HepG2 (cell line): Measurements from ENCODE around the gene GRM4. TPM values are rescaled to one million over a fixed set of nuclear protein-coding genes. Genes with fewer than 3 reads are reported as not detected.

Experiments
- BORCS8-MEF2B ChIP-seq: sonication (generic); formaldehyde crosslinking; IDR thresholded peaks from 2 replicates; pipeline ENCODE4 v1.8.0; 2022; ENCODE audit warnings: mild to moderate bottlenecking, missing genetic modification reagents
- CEBPB ChIP-seq: IDR thresholded peaks from 2 replicates; pipeline ENCODE4 v1.6.1; 2011; ENCODE audit warnings: low read depth, low read length, improper control_type of control experiment, borderline replicate concordance
- HMGXB4 ChIP-seq, 2 experiments: sonication (generic) in 1 of 2; formaldehyde crosslinking in 1 of 2; IDR thresholded peaks; 2 replicates each; pipeline versions ENCODE4 v1.4.0 to v1.6.1; 2018 to 2020; ENCODE audit warnings: missing genetic modification reagents in 2 of 2, borderline replicate concordance in 1 of 2, low read depth in 1 of 2, mild to moderate bottlenecking in 1 of 2, missing biosample characterization in 1 of 2
- IRF1 ChIP-seq: sonication (generic); formaldehyde crosslinking; IDR thresholded peaks from 2 replicates; pipeline ENCODE4 v1.4.0; 2020; ENCODE audit warnings: low read depth, mild to moderate bottlenecking, missing genetic modification reagents
- MAZ ChIP-seq, 2 experiments: sonication (generic) in 1 of 2; formaldehyde crosslinking in 1 of 2; IDR thresholded peaks; 2 replicates each; pipeline versions ENCODE4 v1.5.0 to v1.6.1; 2012 to 2020; ENCODE audit warnings: low read depth in 2 of 2, mild to moderate bottlenecking in 2 of 2, borderline replicate concordance in 1 of 2, improper control_type of control experiment in 1 of 2, low read length in 1 of 2, missing genetic modification reagents in 1 of 2, moderate library complexity in 1 of 2
- MXD4 ChIP-seq: IDR thresholded peaks from 2 replicates; pipeline ENCODE4 v1.6.1; 2016; ENCODE audit warnings: mild to moderate bottlenecking, missing biosample characterization, missing genetic modification reagents
- STAT6 ChIP-seq: sonication (generic); formaldehyde crosslinking; IDR thresholded peaks from 2 replicates; pipeline ENCODE4 v1.4.0; 2020; ENCODE audit warnings: missing genetic modification reagents, mild to moderate bottlenecking, borderline replicate concordance
- TOPORS ChIP-seq: sonication (generic); formaldehyde crosslinking; IDR thresholded peaks from 2 replicates; pipeline ENCODE4 v1.8.0; 2023; ENCODE audit warnings: mild to moderate bottlenecking, missing genetic modification reagents
- TRIM24 ChIP-seq: sonication (generic); formaldehyde crosslinking; IDR thresholded peaks from 2 replicates; pipeline ENCODE4 v1.8.0; 2022; ENCODE audit warnings: mild to moderate bottlenecking, missing genetic modification reagents
- ZBTB21 ChIP-seq: sonication (generic); formaldehyde crosslinking; IDR thresholded peaks from 2 replicates; pipeline ENCODE4 v1.4.0; 2020; ENCODE audit warnings: missing genetic modification reagents
- ZNF264 ChIP-seq: sonication (generic); formaldehyde crosslinking; IDR thresholded peaks from 2 replicates; pipeline ENCODE4 v1.4.0; 2020; ENCODE audit warnings: missing genetic modification reagents
- ZNF33B ChIP-seq: sonication (generic); formaldehyde crosslinking; IDR thresholded peaks from 2 replicates; pipeline ENCODE4 v1.5.1; 2020; ENCODE audit warnings: mild to moderate bottlenecking, missing genetic modification reagents
- ZNF512 ChIP-seq: sonication (generic); formaldehyde crosslinking; IDR thresholded peaks from 2 replicates; pipeline ENCODE4 v1.4.0; 2020; ENCODE audit warnings: mild to moderate bottlenecking, missing genetic modification reagents
- ZNF644 ChIP-seq: IDR thresholded peaks from 2 replicates; pipeline ENCODE4 v1.6.1; 2016; ENCODE audit warnings: low read depth
- ZNF780A ChIP-seq: sonication (generic); formaldehyde crosslinking; IDR thresholded peaks from 2 replicates; pipeline ENCODE4 v1.8.0; 2022; ENCODE audit warnings: mild to moderate bottlenecking, missing genetic modification reagents, moderate library complexity
- polyA plus RNA-seq, 8 experiments: library from polyadenylated mRNA; depleted of rRNA in 3 of 8; stranded (reverse) in 7 of 8; unstranded in 1 of 8; fragments of >200 nt; fragmentation: Illumina TruSeq in 4 of 8; extraction: Trizol in 4 of 8; gene quantifications; 2 replicates each; pipeline versions ENCODE4 v1.2.1 to v1.2.3, GENCODE V29; 2011 to 2016; ENCODE audit warnings: low read depth in 4 of 8, missing spikeins in 1 of 8, mixed read lengths in 1 of 8; ENCODE audit not compliant: insufficient read depth in 1 of 8
- total RNA-seq, 5 experiments: library from RNA; depleted of rRNA; stranded (reverse); fragments of >200 nt; fragmentation: Illumina TruSeq; extraction: Trizol; gene quantifications; 2 replicates each; pipeline ENCODE4 v1.2.3, GENCODE V29; 2016; ENCODE audit warnings: low read depth in 1 of 5
- TF ChIP-seq, protein P1 (sequence below): sonication (generic); formaldehyde crosslinking; IDR thresholded peaks from 2 replicates; pipeline ENCODE4 v1.5.0; 2020; ENCODE audit warnings: missing genetic modification reagents, mild to moderate bottlenecking, borderline replicate concordance
- TF ChIP-seq, protein P2 (sequence below): sonication (generic); formaldehyde crosslinking; IDR thresholded peaks from 2 replicates; pipeline ENCODE4 v1.4.0; 2020; ENCODE audit warnings: missing genetic modification reagents, borderline replicate concordance

The GRM4 gene
- total and polyA plus RNA-seq, 2 of the 13 experiments (the other 11 are each of a cell fraction or from before 2014, with no cell fraction given), result not detected

DNA sequence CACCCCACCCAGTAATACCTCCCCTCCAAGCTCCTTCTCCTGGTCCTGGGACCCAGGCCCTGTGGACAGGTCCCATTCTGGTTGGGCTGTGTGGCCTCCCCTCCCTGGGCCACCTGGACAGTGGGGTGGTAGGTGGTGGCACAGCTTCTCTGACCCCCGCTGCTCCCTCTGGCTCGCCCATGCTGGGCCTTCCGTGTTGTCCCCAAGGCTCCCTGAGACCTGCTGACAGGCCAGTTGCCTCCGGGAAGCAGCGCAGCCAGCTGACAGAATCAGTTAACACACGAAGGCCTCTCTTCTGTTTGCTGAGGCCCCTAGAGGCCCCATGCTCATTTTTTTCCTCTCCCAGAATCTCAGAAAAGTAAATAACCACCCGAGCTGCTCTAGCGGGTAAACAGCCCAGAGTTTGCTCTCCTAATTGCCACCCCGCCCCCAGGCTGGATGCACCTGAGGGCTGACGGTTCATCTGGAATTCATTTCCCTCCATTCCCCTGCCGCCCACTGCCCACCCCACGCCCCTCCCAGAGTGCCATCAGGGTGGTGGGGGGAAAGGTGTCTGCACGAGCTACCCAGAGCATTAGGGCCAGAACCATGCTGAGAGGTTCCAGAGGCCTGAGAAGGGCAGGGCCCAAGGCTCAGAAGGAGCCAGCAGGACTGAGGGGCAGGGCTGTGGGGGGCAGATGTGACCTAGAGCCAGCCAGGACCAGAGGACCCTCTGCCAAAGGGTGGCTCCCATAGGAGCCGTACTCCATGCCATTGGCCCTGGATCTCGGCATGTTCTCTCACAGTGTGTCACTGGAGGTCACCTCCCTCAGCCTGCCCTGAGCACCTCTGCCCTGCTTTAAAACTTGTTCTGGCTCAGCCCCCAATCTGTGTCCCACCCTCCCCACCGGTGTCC, 157.5 kb downstream of the GRM4 start (continued):
- peak; percentile 63; the same call in 1 of the 2 replicates for TF ChIP-seq STAT6 (CRISPR knock-in tag)
- TF ChIP-seq CEBPB, result no peak
- no peak; the same call in 1 of the 2 replicates for TF ChIP-seq TOPORS (CRISPR knock-in tag)
- peak; percentile 64; the same call in 1 of the 2 replicates for TF ChIP-seq ZNF33B (CRISPR knock-in tag)
- no peak for TF ChIP-seq IRF1 (CRISPR knock-in tag)
- TF ChIP-seq, protein P1, sequence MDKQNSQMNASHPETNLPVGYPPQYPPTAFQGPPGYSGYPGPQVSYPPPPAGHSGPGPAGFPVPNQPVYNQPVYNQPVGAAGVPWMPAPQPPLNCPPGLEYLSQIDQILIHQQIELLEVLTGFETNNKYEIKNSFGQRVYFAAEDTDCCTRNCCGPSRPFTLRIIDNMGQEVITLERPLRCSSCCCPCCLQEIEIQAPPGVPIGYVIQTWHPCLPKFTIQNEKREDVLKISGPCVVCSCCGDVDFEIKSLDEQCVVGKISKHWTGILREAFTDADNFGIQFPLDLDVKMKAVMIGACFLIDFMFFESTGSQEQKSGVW, result no peak
- TF ChIP-seq ZBTB21 (CRISPR knock-in tag), result peak; percentile 43; the same call in 1 of the 2 replicates
- TF ChIP-seq ZNF512 (CRISPR knock-in tag), result no peak; the same call in 1 of the 2 replicates
- TF ChIP-seq BORCS8-MEF2B (CRISPR knock-in tag), result peak; percentile 93
- peak; percentile 61; the same call in 1 of the 2 replicates for TF ChIP-seq MXD4 (CRISPR knock-in tag)
- TF ChIP-seq ZNF644 (CRISPR knock-in tag), result peak; percentile 74
- TF ChIP-seq HMGXB4 (CRISPR knock-in tag; IDR thresholded peaks at IDR 0.05; ENCODE audit: borderline replicate concordance in 1 of 2, low read depth in 1 of 2), result peak; percentile 18 to 80; a peak in 1 of 4 replicates
- TF ChIP-seq TRIM24 (CRISPR knock-in tag), result no peak
- TF ChIP-seq ZNF264 (CRISPR knock-in tag), result peak; percentile 81; the same call in 1 of the 2 replicates
- TF ChIP-seq MAZ (IDR thresholded peaks at IDR 0.05; ENCODE audit: borderline replicate concordance, low read depth, low read length), result 0 out of 2 replicates have a peak, but pooled peaks have one; percentile 60
- peak; percentile 66; the same call in 1 of the 2 replicates for TF ChIP-seq MAZ (CRISPR knock-in tag; IDR thresholded peaks at IDR 0.05; ENCODE audit: low read depth)
- TF ChIP-seq, protein P2, sequence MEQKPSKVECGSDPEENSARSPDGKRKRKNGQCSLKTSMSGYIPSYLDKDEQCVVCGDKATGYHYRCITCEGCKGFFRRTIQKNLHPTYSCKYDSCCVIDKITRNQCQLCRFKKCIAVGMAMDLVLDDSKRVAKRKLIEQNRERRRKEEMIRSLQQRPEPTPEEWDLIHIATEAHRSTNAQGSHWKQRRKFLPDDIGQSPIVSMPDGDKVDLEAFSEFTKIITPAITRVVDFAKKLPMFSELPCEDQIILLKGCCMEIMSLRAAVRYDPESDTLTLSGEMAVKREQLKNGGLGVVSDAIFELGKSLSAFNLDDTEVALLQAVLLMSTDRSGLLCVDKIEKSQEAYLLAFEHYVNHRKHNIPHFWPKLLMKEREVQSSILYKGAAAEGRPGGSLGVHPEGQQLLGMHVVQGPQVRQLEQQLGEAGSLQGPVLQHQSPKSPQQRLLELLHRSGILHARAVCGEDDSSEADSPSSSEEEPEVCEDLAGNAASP (CRISPR knock-in tag), result peak; percentile 95
- TF ChIP-seq ZNF780A (CRISPR knock-in tag), result no peak
